GM12878 (cell line): ENCODE data around the gene KISS1R. TPM values are rescaled to one million over a fixed set of nuclear protein-coding genes. Genes with fewer than 3 reads are reported as not detected.

Experiments
- ATAC-seq: fragments of 200-7000 bp; cut with Tn5 transposase; 3 replicates; pipeline ENCODE4 v1.9.1; 2020; ENCODE audit warnings: mild to moderate bottlenecking, moderate library complexity
- BruUV-seq: library from RNA; stranded (reverse); fragments of 400-500 nt; replicated peaks from 2 replicates; lab custom pipeline; 2021; lab: Mats Ljungman, UMichigan
- CTCF ChIA-PET: fragments of 300-600 bp; sonication (Branson Sonifier 250); formaldehyde crosslinking; extraction: SDS; loops from one replicate; lab custom pipeline; 2021; ENCODE audit warnings: inconsistent platforms; lab: Yijun Ruan, JAX
- POLR2A ChIA-PET: fragments of 350-600 bp; formaldehyde crosslinking; extraction: SDS; loops from one replicate; lab custom pipeline; 2021; ENCODE audit warnings: inconsistent platforms; lab: Charles Lee
- RAD21 ChIA-PET: fragments of 300-600 bp; sonication (Branson Sonifier 250); formaldehyde crosslinking; loops from one replicate; lab custom pipeline; 2023; ENCODE audit warnings: antibody characterized with exemption; ENCODE audit not compliant: unreplicated experiment; lab: Charles Lee
- SMC1A ChIA-PET: fragments of 300-600 bp; sonication (Branson Sonifier 250); formaldehyde crosslinking; loops from one replicate; lab custom pipeline; 2023; ENCODE audit not compliant: unreplicated experiment, uncharacterized antibody; lab: Charles Lee
- DNase-seq: peaks from one replicate; pipeline ENCODE4 v3.0.0-alpha.2; 2011; ENCODE audit warnings: low read depth, low spot score
- FAIRE-seq: peaks from 3 replicates; lab custom pipeline; 2011; peaks lifted over from hg19 to GRCh38; lab: Jason Lieb, UNC
- H2AFZ ChIP-seq: 2 replicates; pipeline ENCODE4 v1.6.0; 2011; ENCODE audit warnings: low read depth, low read length, control low read depth; ENCODE audit not compliant: control insufficient read depth
- H3K27ac ChIP-seq: 2 replicates; pipeline ENCODE4 v1.5.1; 2011; ENCODE audit warnings: control low read depth; ENCODE audit not compliant: control insufficient read depth, insufficient read depth
- H3K27me3 ChIP-seq, 2 experiments: replicated peaks in 1 of 2; 2 replicates each; pipeline versions ENCODE4 v1.6.0 to v1.6.1; 2011; ENCODE audit warnings: low read length in 1 of 2; ENCODE audit not compliant: control insufficient read depth in 2 of 2, insufficient read depth in 2 of 2
- H3K36me3 ChIP-seq, 2 experiments: 2 replicates each; pipeline ENCODE4 v1.5.1; 2011; ENCODE audit warnings: low read length in 1 of 2; ENCODE audit not compliant: control insufficient read depth in 2 of 2, insufficient read depth in 2 of 2
- H3K4me1 ChIP-seq: 2 replicates; pipeline ENCODE4 v1.6.1; 2011; ENCODE audit warnings: mild to moderate bottlenecking, low read length, moderate library complexity, mixed read lengths; ENCODE audit not compliant: control insufficient read depth, insufficient read depth
- H3K4me2 ChIP-seq: 2 replicates; pipeline ENCODE4 v1.6.0; 2011; ENCODE audit warnings: control low read depth; ENCODE audit not compliant: control insufficient read depth, insufficient read depth
- H3K4me3 ChIP-seq: fragments of 200-600 bp; sonication (generic); 2 replicates; pipeline ENCODE4 v1.5.1; 2016
- H3K79me2 ChIP-seq: 2 replicates; pipeline ENCODE4 v1.6.0; 2011; ENCODE audit warnings: low read length; ENCODE audit not compliant: control insufficient read depth, insufficient read depth
- H3K9ac ChIP-seq: 2 replicates; pipeline ENCODE4 v1.8.0; 2011; ENCODE audit warnings: low read length, control low read depth, mixed read lengths; ENCODE audit not compliant: control insufficient read depth, insufficient read depth
- H3K9me3 ChIP-seq: replicated peaks from 3 replicates; pipeline ENCODE4 v1.5.1; 2011; ENCODE audit warnings: mild to moderate bottlenecking, low read length; ENCODE audit not compliant: control insufficient read depth, insufficient read depth
- H4K20me1 ChIP-seq: 2 replicates; pipeline ENCODE4 v1.6.0; 2011; ENCODE audit not compliant: control insufficient read depth, insufficient read depth
- EED ChIP-seq: sonication (generic); IDR thresholded peaks from 2 replicates; pipeline ENCODE4 v1.6.1; 2016; ENCODE audit warnings: antibody characterized with exemption, low read depth
- NFXL1 ChIP-seq: fragments of 450-650 bp; IDR thresholded peaks from 2 replicates; pipeline ENCODE4 v1.6.1; 2017; ENCODE audit warnings: antibody characterized with exemption, mild to moderate bottlenecking, borderline replicate concordance
- WGBS: methylation state at CpG from one replicate; pipeline ENCODE4 v1.1.6; 2016; ENCODE audit warnings: low lambda C conversion rate; ENCODE audit not compliant: insufficient replicate concordance, insufficient coverage; ENCODE audit errors: missing lambda C conversion rate; 5-methylcytosine and 5-hydroxymethylcytosine counted together
- in situ Hi-C: fragments of 300-500 bp; cut with MboI; formaldehyde crosslinking; loops from 9 replicates; pipeline ENCODE4 v1.14.3; 2018; ENCODE audit warnings: mixed read lengths
- intact Hi-C: fragments of 100-400 bp; cut with micrococcal nuclease; formaldehyde crosslinking; loops from one replicate; pipeline ENCODE4 v1.14.2; 2022; ENCODE audit not compliant: unreplicated experiment
- polyA plus RNA-seq, 11 experiments: library from polyadenylated mRNA; depleted of rRNA in 4 of 11; unstranded in 6 of 11; stranded (reverse) in 5 of 11; fragments of >200 nt; fragmentation: Nextera tagmentation in 4 of 11; fragmentation: Illumina TruSeq in 1 of 11; extraction: Ambion mirVana in 4 of 11; extraction: Trizol in 1 of 11; gene quantifications; 1 replicate in 1 of 11; 2 replicates in 10 of 11; pipeline versions ENCODE4 v1.2.1 to v1.2.3, GENCODE V29; 2011 to 2016; ENCODE audit warnings: inconsistent platforms in 2 of 11, missing spikeins in 2 of 11, low read depth in 1 of 11
- total RNA-seq, 4 experiments: library from RNA; depleted of rRNA in 3 of 4; stranded (reverse); fragments of >200 nt in 3 of 4; fragmentation: Illumina TruSeq in 1 of 4; extraction: Trizol in 1 of 4; gene quantifications; 2 replicates each; pipeline versions ENCODE4 v1.2.1 to v1.2.3, GENCODE V29; 2013 to 2021
- TF ChIP-seq, protein P1 (sequence below): fragments of 450-650 bp; IDR thresholded peaks from 2 replicates; pipeline ENCODE4 v1.6.1; 2017; ENCODE audit warnings: low read depth, mild to moderate bottlenecking, moderate library complexity

Gene KISS1R
- total and polyA plus RNA-seq, 10 of the 15 experiments (the other 5 are each of a cell fraction or from before 2014, with no cell fraction given): 0.13 to 2.7 (median 1.4) TPM; not detected in 3

DNA sequence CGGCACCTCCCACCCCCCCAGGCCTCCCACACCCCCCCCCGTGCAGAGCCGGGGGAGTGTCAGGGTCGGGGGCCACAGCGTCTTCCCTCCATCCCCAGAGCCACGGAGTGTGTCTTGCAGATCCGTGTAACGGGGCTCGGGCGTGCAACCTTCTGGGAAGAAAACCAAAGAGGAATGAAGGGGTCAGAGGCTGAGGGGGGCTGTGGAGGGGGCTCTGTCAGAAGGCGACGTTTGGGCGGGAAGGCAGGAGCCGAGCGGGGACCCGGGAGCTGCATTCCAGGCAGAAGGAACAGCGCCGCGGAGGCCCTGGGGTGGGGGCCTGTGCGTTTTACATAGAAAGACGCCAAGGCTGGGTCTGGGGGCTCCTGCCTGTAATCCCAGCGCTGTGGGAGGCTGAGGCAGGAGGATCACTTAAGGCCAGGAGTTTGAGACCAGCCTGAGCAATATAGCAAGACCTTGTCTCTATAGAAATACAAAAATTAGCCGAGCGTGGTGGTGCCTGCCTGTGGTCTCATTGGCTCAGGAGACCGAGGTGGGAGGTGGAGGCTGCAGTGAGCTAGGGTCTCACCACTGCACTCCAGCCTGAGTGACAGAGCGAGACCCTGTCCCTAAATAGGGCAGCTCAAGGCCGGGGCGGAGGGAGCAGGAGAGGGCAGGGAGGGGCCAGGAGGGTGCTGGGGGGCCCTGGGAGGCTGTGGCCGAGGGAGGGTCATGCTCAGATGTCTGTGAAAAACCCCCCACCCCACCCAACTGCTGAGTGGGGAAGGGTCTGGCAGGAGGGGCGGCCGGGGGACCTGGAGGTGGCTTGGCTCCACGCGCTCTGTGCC, 36.5 kb downstream of the KISS1R start:
- H3K27ac ChIP-seq: peak overlapping the region; percentile 95
- H3K4me2 ChIP-seq: peak overlapping the region; percentile 98
- no peaks in the 10 kb centered on the region for H3K9me3 ChIP-seq
- H3K79me2 ChIP-seq: peaks cover 56% of the 10 kb centered on the region
- ATAC-seq: no peak
- TF ChIP-seq NFXL1 (no peak), EED (0 out of 2 replicates have a peak, but pooled peaks have one; percentile 4)
- TF ChIP-seq, protein P1, sequence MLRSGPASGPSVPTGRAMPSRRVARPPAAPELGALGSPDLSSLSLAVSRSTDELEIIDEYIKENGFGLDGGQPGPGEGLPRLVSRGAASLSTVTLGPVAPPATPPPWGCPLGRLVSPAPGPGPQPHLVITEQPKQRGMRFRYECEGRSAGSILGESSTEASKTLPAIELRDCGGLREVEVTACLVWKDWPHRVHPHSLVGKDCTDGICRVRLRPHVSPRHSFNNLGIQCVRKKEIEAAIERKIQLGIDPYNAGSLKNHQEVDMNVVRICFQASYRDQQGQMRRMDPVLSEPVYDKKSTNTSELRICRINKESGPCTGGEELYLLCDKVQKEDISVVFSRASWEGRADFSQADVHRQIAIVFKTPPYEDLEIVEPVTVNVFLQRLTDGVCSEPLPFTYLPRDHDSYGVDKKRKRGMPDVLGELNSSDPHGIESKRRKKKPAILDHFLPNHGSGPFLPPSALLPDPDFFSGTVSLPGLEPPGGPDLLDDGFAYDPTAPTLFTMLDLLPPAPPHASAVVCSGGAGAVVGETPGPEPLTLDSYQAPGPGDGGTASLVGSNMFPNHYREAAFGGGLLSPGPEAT: no peak
- no TSS peak for BruUV-seq
- WGBS: 17% methylated on average over 24 of the region's 33 CpGs
- CTCF ChIA-PET: interaction anchor here (1.0 kb wide), 1 partner anchor 15 kb away, joined by 3 read pairs; no protein-coding TSS in a partner anchor
- RAD21 ChIA-PET: interaction anchor here (0.8 to 4.8 kb wide), 2 partner anchors 30 to 190 kb away, joined by 3 to 20 read pairs; no protein-coding TSS in a partner anchor
- no peaks in the 10 kb centered on the region for H3K27me3 ChIP-seq
- POLR2A ChIA-PET: interaction anchor here (0.6 kb wide), 1 partner anchor 12 kb away, joined by 4 read pairs; no protein-coding TSS in a partner anchor
- H4K20me1 ChIP-seq: no peaks in the 10 kb centered on the region
- H3K4me1 ChIP-seq: peaks cover 65% of the 10 kb centered on the region
- in situ Hi-C loops (no loop called here), intact Hi-C loops (no loop called here)
- peak overlapping the region; percentile 37; the same call in 1 of the 2 replicates for H3K9ac ChIP-seq
- peaks cover 0 to 5% of the 10 kb centered on the region in 2 experiments; a peak in 3 of 4 replicates for H3K36me3 ChIP-seq
- no peak for DNase-seq
- H3K4me3 ChIP-seq: peak overlapping the region; percentile 71; the same call in 1 of the 2 replicates
- SMC1A ChIA-PET: no interaction called here
- FAIRE-seq: no peak
- no peak overlapping the region for H2AFZ ChIP-seq
